GM23338 (cell line): Measurements from ENCODE around the gene SYCE1L. TPM values are rescaled to one million over a fixed set of nuclear protein-coding genes. Genes with fewer than 3 reads are reported as not detected.

Source experiments
- ATAC-seq: fragments of 200-7000 bp; cut with Tn5 transposase; 3 replicates; pipeline ENCODE4 v1.9.1; 2020
- DNase-seq: peaks from one replicate; pipeline ENCODE4 v3.0.0-alpha.2; 2015; ENCODE audit warnings: low spot score
- H2AFZ ChIP-seq: fragments of 200-600 bp; sonication (generic); 2 replicates; pipeline ENCODE4 v1.8.0; 2016; ENCODE audit warnings: antibody characterized with exemption, mild to moderate bottlenecking, moderate library complexity
- H3F3A ChIP-seq: fragments of 200-600 bp; sonication (generic); replicated peaks from 2 replicates; pipeline ENCODE4 v1.8.0; 2017; ENCODE audit warnings: antibody characterized with exemption, mixed run types, low read depth
- H3K27ac ChIP-seq: fragments of 200-600 bp; sonication (generic); 2 replicates; pipeline ENCODE4 v1.6.1; 2016; ENCODE audit warnings: low read depth
- H3K27me3 ChIP-seq: fragments of 200-600 bp; sonication (generic); 2 replicates; pipeline ENCODE4 v1.8.0; 2016; ENCODE audit warnings: mild to moderate bottlenecking, mixed run types, moderate library complexity; ENCODE audit not compliant: insufficient read depth
- H3K36me3 ChIP-seq: fragments of 200-600 bp; sonication (generic); 2 replicates; pipeline ENCODE4 v1.8.0; 2016; ENCODE audit warnings: mild to moderate bottlenecking; ENCODE audit not compliant: insufficient read depth
- H3K4me1 ChIP-seq: fragments of 200-600 bp; sonication (generic); 2 replicates; pipeline ENCODE4 v1.8.0; 2016; ENCODE audit warnings: mild to moderate bottlenecking, moderate library complexity; ENCODE audit not compliant: insufficient read depth
- H3K4me2 ChIP-seq: fragments of 200-600 bp; sonication (generic); 2 replicates; pipeline ENCODE4 v1.7.1; 2017; ENCODE audit warnings: mixed run types
- H3K4me3 ChIP-seq: fragments of 200-600 bp; sonication (generic); 2 replicates; pipeline ENCODE4 v1.6.1; 2016; ENCODE audit warnings: mixed run types
- H3K79me2 ChIP-seq: fragments of 200-600 bp; sonication (generic); replicated peaks from 2 replicates; pipeline ENCODE4 v1.8.0; 2017; ENCODE audit warnings: mild to moderate bottlenecking; ENCODE audit not compliant: insufficient read depth
- H3K9me2 ChIP-seq: fragments of 200-600 bp; sonication (generic); 2 replicates; pipeline ENCODE4 v1.8.0; 2017; ENCODE audit not compliant: insufficient read depth
- H4K20me1 ChIP-seq: fragments of 200-600 bp; sonication (generic); replicated peaks from 2 replicates; pipeline ENCODE4 v1.8.0; 2017; ENCODE audit warnings: mild to moderate bottlenecking; ENCODE audit not compliant: insufficient read depth
- H3K27ac Mint-ChIP-seq: 2 replicates; pipeline ENCODE4 v1.8.0; 2020; ENCODE audit warnings: inconsistent platforms, mild to moderate bottlenecking, moderate library complexity, mixed read lengths
- H3K27me3 Mint-ChIP-seq: 3 replicates; pipeline ENCODE4 v1.8.0; 2022; ENCODE audit warnings: low read depth, mild to moderate bottlenecking, moderate library complexity, mixed read lengths, inconsistent platforms; ENCODE audit not compliant: insufficient read depth, poor library complexity
- H3K36me3 Mint-ChIP-seq: 3 replicates; pipeline ENCODE4 v1.8.0; 2021; ENCODE audit warnings: low read depth, mild to moderate bottlenecking, inconsistent platforms, moderate library complexity, mixed read lengths
- H3K4me1 Mint-ChIP-seq: 3 replicates; pipeline ENCODE4 v1.8.0; 2020; ENCODE audit warnings: mild to moderate bottlenecking, inconsistent platforms, mixed read lengths
- H3K4me3 Mint-ChIP-seq: 3 replicates; pipeline ENCODE4 v1.8.0; 2021; ENCODE audit warnings: moderate library complexity, mild to moderate bottlenecking, inconsistent platforms, mixed read lengths
- H3K9me3 Mint-ChIP-seq: 3 replicates; pipeline ENCODE4 v1.8.0; 2020; ENCODE audit warnings: moderate library complexity, mild to moderate bottlenecking, inconsistent platforms, mixed read lengths
- CREB1 ChIP-seq: fragments of 250-450 bp; sonication (Bioruptor Pico); IDR thresholded peaks from 2 replicates; pipeline ENCODE4 v1.5.0; 2020; ENCODE audit warnings: low read depth, mild to moderate bottlenecking, moderate library complexity
- EZH2 ChIP-seq: fragments of 200-600 bp; sonication (generic); IDR thresholded peaks from one replicate; pipeline ENCODE4 v1.8.0; 2017; ENCODE audit warnings: antibody characterized with exemption, mild to moderate bottlenecking, low read depth; ENCODE audit not compliant: unreplicated experiment
- EZH2phosphoT487 ChIP-seq: fragments of 200-600 bp; sonication (generic); IDR thresholded peaks from one replicate; pipeline ENCODE4 v1.8.1; 2018; ENCODE audit warnings: antibody characterized with exemption; ENCODE audit not compliant: unreplicated experiment
- JUNB ChIP-seq: IDR thresholded peaks from one replicate; pipeline ENCODE4 v1.6.1; 2016; ENCODE audit warnings: antibody characterized with exemption; ENCODE audit not compliant: unreplicated experiment
- NANOG ChIP-seq: IDR thresholded peaks from 2 replicates; pipeline ENCODE4 v1.6.1; 2016; ENCODE audit warnings: antibody characterized with exemption, borderline replicate concordance
- POLR2AphosphoS5 ChIP-seq: IDR thresholded peaks from 2 replicates; pipeline ENCODE4 v1.6.1; 2016; ENCODE audit warnings: antibody characterized with exemption, low read depth
- STAT1 ChIP-seq: IDR thresholded peaks from one replicate; pipeline ENCODE4 v1.6.1; 2016; ENCODE audit warnings: antibody characterized with exemption; ENCODE audit not compliant: unreplicated experiment
- ZNF114 ChIP-seq: fragments of 250-450 bp; sonication (Bioruptor Pico); IDR thresholded peaks from 2 replicates; pipeline ENCODE4 v1.5.0; 2020; ENCODE audit warnings: mild to moderate bottlenecking, moderate library complexity
- ZNF331 ChIP-seq: fragments of 250-450 bp; sonication (Bioruptor Pico); IDR thresholded peaks from 2 replicates; pipeline ENCODE4 v1.5.0; 2020; ENCODE audit warnings: low read depth, mild to moderate bottlenecking, moderate library complexity
- polyA plus RNA-seq: library from polyadenylated mRNA; unstranded; fragments of >200 nt; fragmentation: Nextera tagmentation; extraction: Ambion mirVana; gene quantifications from 2 replicates; pipeline ENCODE4 v1.2.1, GENCODE V29; 2016
- total RNA-seq: library from RNA; depleted of rRNA; stranded (reverse); fragments of >200 nt; shearing (Covaris generic); gene quantifications from 2 replicates; pipeline ENCODE4 v1.2.3, GENCODE V29; 2014
- TF ChIP-seq, protein P1 (sequence below): IDR thresholded peaks from 2 replicates; pipeline ENCODE4 v1.6.1; 2016; ENCODE audit warnings: antibody characterized with exemption
- TF ChIP-seq, protein P2 (sequence below): fragments of 250-450 bp; sonication (Bioruptor Pico); IDR thresholded peaks from 2 replicates; pipeline ENCODE4 v1.5.0; 2020; ENCODE audit warnings: mild to moderate bottlenecking, moderate library complexity
- TF ChIP-seq, protein P3 (sequence below): IDR thresholded peaks from one replicate; pipeline ENCODE4 v1.6.1; 2018; ENCODE audit warnings: antibody characterized with exemption; ENCODE audit not compliant: unreplicated experiment
- TF ChIP-seq, protein P4 (sequence below), 2 experiments: fragments of 200-600 bp in 1 of 2; sonication (generic) in 1 of 2; conservative IDR thresholded peaks; 2 replicates each; pipeline versions ENCODE4 v1.5.1 to v1.6.1; 2016 to 2017; ENCODE audit warnings: antibody characterized with exemption in 2 of 2, low read depth in 2 of 2, mild to moderate bottlenecking in 2 of 2, moderate library complexity in 1 of 2

SYCE1L gene
- total and polyA plus RNA-seq, 2 experiments from 2014 or later, result 3.9 to 5.9 TPM

DNA sequence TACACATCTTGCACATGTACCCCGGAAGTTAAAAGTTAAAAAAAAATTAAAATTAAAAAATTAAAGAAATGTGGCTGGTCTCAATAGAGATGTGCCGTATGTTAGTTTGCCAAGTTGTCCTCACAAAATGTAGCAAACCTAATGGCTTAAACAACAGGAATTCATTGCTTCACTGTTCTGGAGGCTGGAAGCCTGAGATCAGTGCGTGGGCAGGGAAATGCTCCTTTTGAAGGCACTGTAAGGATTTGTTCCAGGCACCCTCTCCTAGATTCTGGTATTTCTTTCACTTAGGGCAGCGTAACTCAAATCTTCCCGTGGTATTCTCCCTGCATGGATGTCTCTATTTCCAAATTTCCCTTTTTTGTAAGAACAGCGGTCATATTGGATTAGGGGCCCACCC is 40.9 kb upstream of the SYCE1L start:
- H3K9me3 Mint-ChIP-seq, result peaks cover 67% of the 10 kb centered on the region
- Histone ChIP-seq H3K27me3 (no peaks in the 10 kb centered on the region), H2AFZ (no peak overlapping the region), H3K9me2 (no peaks in the 10 kb centered on the region), H4K20me1 (no peaks in the 10 kb centered on the region), H3K4me2 (no peak overlapping the region), H3K79me2 (no peaks in the 10 kb centered on the region), H3K27ac (no peak overlapping the region), H3F3A (no peaks in the 10 kb centered on the region), H3K4me1 (no peaks in the 10 kb centered on the region), H3K4me3 (no peak overlapping the region), H3K36me3 (no peaks in the 10 kb centered on the region)
- ATAC-seq (no peak), DNase-seq (no peak)
- H3K4me1 Mint-ChIP-seq, result no peaks in the 10 kb centered on the region
- peaks cover 3% of the 10 kb centered on the region for H3K27me3 Mint-ChIP-seq
- H3K36me3 Mint-ChIP-seq, result no peaks in the 10 kb centered on the region
- no peak overlapping the region for H3K4me3 Mint-ChIP-seq
- no peak for TF ChIP-seq ZNF331
- no peak for TF ChIP-seq JUNB
- TF ChIP-seq, protein P1, sequence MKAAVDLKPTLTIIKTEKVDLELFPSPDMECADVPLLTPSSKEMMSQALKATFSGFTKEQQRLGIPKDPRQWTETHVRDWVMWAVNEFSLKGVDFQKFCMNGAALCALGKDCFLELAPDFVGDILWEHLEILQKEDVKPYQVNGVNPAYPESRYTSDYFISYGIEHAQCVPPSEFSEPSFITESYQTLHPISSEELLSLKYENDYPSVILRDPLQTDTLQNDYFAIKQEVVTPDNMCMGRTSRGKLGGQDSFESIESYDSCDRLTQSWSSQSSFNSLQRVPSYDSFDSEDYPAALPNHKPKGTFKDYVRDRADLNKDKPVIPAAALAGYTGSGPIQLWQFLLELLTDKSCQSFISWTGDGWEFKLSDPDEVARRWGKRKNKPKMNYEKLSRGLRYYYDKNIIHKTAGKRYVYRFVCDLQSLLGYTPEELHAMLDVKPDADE, result no peak
- TF ChIP-seq CREB1, result no peak
- TF ChIP-seq, protein P2, sequence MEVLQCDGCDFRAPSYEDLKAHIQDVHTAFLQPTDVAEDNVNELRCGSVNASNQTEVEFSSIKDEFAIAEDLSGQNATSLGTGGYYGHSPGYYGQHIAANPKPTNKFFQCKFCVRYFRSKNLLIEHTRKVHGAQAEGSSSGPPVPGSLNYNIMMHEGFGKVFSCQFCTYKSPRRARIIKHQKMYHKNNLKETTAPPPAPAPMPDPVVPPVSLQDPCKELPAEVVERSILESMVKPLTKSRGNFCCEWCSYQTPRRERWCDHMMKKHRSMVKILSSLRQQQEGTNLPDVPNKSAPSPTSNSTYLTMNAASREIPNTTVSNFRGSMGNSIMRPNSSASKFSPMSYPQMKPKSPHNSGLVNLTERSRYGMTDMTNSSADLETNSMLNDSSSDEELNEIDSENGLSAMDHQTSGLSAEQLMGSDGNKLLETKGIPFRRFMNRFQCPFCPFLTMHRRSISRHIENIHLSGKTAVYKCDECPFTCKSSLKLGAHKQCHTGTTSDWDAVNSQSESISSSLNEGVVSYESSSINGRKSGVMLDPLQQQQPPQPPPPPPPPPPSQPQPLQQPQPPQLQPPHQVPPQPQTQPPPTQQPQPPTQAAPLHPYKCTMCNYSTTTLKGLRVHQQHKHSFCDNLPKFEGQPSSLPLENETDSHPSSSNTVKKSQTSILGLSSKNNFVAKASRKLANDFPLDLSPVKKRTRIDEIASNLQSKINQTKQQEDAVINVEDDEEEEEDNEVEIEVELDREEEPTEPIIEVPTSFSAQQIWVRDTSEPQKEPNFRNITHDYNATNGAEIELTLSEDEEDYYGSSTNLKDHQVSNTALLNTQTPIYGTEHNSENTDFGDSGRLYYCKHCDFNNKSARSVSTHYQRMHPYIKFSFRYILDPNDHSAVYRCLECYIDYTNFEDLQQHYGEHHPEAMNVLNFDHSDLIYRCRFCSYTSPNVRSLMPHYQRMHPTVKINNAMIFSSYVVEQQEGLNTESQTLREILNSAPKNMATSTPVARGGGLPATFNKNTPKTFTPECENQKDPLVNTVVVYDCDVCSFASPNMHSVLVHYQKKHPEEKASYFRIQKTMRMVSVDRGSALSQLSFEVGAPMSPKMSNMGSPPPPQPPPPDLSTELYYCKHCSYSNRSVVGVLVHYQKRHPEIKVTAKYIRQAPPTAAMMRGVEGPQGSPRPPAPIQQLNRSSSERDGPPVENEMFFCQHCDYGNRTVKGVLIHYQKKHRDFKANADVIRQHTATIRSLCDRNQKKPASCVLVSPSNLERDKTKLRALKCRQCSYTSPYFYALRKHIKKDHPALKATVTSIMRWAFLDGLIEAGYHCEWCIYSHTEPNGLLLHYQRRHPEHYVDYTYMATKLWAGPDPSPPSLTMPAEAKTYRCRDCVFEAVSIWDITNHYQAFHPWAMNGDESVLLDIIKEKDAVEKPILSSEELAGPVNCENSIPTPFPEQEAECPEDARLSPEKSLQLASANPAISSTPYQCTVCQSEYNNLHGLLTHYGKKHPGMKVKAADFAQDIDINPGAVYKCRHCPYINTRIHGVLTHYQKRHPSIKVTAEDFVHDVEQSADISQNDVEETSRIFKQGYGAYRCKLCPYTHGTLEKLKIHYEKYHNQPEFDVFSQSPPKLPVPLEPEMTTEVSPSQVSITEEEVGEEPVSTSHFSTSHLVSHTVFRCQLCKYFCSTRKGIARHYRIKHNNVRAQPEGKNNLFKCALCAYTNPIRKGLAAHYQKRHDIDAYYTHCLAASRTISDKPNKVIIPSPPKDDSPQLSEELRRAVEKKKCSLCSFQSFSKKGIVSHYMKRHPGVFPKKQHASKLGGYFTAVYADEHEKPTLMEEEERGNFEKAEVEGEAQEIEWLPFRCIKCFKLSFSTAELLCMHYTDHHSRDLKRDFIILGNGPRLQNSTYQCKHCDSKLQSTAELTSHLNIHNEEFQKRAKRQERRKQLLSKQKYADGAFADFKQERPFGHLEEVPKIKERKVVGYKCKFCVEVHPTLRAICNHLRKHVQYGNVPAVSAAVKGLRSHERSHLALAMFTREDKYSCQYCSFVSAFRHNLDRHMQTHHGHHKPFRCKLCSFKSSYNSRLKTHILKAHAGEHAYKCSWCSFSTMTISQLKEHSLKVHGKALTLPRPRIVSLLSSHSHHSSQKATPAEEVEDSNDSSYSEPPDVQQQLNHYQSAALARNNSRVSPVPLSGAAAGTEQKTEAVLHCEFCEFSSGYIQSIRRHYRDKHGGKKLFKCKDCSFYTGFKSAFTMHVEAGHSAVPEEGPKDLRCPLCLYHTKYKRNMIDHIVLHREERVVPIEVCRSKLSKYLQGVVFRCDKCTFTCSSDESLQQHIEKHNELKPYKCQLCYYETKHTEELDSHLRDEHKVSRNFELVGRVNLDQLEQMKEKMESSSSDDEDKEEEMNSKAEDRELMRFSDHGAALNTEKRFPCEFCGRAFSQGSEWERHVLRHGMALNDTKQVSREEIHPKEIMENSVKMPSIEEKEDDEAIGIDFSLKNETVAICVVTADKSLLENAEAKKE (CRISPR knock-in tag), result no peak
- TF ChIP-seq, protein P3, sequence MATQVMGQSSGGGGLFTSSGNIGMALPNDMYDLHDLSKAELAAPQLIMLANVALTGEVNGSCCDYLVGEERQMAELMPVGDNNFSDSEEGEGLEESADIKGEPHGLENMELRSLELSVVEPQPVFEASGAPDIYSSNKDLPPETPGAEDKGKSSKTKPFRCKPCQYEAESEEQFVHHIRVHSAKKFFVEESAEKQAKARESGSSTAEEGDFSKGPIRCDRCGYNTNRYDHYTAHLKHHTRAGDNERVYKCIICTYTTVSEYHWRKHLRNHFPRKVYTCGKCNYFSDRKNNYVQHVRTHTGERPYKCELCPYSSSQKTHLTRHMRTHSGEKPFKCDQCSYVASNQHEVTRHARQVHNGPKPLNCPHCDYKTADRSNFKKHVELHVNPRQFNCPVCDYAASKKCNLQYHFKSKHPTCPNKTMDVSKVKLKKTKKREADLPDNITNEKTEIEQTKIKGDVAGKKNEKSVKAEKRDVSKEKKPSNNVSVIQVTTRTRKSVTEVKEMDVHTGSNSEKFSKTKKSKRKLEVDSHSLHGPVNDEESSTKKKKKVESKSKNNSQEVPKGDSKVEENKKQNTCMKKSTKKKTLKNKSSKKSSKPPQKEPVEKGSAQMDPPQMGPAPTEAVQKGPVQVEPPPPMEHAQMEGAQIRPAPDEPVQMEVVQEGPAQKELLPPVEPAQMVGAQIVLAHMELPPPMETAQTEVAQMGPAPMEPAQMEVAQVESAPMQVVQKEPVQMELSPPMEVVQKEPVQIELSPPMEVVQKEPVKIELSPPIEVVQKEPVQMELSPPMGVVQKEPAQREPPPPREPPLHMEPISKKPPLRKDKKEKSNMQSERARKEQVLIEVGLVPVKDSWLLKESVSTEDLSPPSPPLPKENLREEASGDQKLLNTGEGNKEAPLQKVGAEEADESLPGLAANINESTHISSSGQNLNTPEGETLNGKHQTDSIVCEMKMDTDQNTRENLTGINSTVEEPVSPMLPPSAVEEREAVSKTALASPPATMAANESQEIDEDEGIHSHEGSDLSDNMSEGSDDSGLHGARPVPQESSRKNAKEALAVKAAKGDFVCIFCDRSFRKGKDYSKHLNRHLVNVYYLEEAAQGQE, result no peak
- TF ChIP-seq, protein P4, sequence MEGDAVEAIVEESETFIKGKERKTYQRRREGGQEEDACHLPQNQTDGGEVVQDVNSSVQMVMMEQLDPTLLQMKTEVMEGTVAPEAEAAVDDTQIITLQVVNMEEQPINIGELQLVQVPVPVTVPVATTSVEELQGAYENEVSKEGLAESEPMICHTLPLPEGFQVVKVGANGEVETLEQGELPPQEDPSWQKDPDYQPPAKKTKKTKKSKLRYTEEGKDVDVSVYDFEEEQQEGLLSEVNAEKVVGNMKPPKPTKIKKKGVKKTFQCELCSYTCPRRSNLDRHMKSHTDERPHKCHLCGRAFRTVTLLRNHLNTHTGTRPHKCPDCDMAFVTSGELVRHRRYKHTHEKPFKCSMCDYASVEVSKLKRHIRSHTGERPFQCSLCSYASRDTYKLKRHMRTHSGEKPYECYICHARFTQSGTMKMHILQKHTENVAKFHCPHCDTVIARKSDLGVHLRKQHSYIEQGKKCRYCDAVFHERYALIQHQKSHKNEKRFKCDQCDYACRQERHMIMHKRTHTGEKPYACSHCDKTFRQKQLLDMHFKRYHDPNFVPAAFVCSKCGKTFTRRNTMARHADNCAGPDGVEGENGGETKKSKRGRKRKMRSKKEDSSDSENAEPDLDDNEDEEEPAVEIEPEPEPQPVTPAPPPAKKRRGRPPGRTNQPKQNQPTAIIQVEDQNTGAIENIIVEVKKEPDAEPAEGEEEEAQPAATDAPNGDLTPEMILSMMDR (conservative IDR thresholded peaks at IDR 0.05; ENCODE audit: low read depth in 2 of 2), result no peak
- TF ChIP-seq STAT1, result no peak
- TF ChIP-seq ZNF114 (CRISPR knock-in tag), result no peak
- no peak for TF ChIP-seq NANOG
- TF ChIP-seq EZH2phosphoT487, result no peak
- TF ChIP-seq EZH2, result no peak
- no peak for TF ChIP-seq POLR2AphosphoS5
- no peak overlapping the region for H3K27ac Mint-ChIP-seq
